ENCODE measurements around the gene CZIB. TPM values are rescaled to one million over a fixed set of nuclear protein-coding genes. Genes with fewer than 3 reads are reported as not detected.

CZIB gene
- total RNA-seq, 1 donor from 2014 or later: 38.1 TPM

DNA sequence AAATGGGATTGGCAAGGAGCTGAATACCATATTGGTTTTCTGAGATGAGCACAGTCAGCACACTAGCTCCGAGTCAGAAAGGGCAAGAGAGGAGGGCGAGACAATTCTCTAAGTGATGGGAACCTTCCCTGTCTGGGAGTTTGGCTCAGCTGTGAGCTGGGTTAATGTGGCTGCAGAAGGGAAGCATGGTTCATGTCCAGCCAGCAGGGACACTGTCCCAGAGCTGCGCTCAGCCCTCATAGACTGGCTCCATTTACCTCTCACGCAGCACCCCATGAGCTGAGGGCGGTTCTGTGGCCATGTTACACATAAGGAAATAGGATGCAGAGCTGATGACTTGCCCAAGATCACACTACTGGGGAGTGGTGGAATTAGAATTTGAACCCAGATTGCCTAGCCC is 39.5 kb downstream of the CZIB start:
- Histone ChIP-seq H3K9ac (ENCODE audit: low read depth in 1 of 3, low read length in 3 of 3) (no peak overlapping the region), H3K4me3 (ENCODE audit: low read length in 3 of 3) (no peak overlapping the region), H3K36me3 (ENCODE audit: control insufficient read depth in 3 of 3, insufficient read depth in 3 of 3, low read length in 3 of 3) (no peaks in the 10 kb centered on the region), H3K27ac (ENCODE audit: low read depth, low read length) (no peak overlapping the region), H3K27me3 (ENCODE audit: control insufficient read depth in 3 of 3, insufficient read depth in 3 of 3, low read length in 3 of 3) (no peaks in the 10 kb centered on the region), H3K9me3 (ENCODE audit: control insufficient read depth in 3 of 3, low read length in 3 of 3) (no peaks in the 10 kb centered on the region), H3K4me1 (ENCODE audit: control insufficient read depth in 3 of 3, insufficient read depth in 3 of 3, low read length in 3 of 3) (peaks cover 0 to 3% (median 3%) of the 10 kb centered on the region in 3 donors)

GRCh38 chr1:53180226-53180625 is 40.2 kb downstream of the CZIB start:
- Histone ChIP-seq H3K9ac (ENCODE audit: low read depth in 1 of 3, low read length in 3 of 3) (no peak overlapping the region), H3K4me1 (ENCODE audit: control insufficient read depth in 3 of 3, insufficient read depth in 3 of 3, low read length in 3 of 3) (peaks cover 0 to 8% (median 3%) of the 10 kb centered on the region in 3 donors), H3K36me3 (ENCODE audit: control insufficient read depth in 3 of 3, insufficient read depth in 3 of 3, low read length in 3 of 3) (no peaks in the 10 kb centered on the region), H3K4me3 (ENCODE audit: low read length in 3 of 3) (no peak overlapping the region), H3K27me3 (ENCODE audit: control insufficient read depth in 3 of 3, insufficient read depth in 3 of 3, low read length in 3 of 3) (no peaks in the 10 kb centered on the region), H3K9me3 (ENCODE audit: control insufficient read depth in 3 of 3, low read length in 3 of 3) (no peaks in the 10 kb centered on the region), H3K27ac (ENCODE audit: low read depth, low read length) (no peak overlapping the region)

DNA sequence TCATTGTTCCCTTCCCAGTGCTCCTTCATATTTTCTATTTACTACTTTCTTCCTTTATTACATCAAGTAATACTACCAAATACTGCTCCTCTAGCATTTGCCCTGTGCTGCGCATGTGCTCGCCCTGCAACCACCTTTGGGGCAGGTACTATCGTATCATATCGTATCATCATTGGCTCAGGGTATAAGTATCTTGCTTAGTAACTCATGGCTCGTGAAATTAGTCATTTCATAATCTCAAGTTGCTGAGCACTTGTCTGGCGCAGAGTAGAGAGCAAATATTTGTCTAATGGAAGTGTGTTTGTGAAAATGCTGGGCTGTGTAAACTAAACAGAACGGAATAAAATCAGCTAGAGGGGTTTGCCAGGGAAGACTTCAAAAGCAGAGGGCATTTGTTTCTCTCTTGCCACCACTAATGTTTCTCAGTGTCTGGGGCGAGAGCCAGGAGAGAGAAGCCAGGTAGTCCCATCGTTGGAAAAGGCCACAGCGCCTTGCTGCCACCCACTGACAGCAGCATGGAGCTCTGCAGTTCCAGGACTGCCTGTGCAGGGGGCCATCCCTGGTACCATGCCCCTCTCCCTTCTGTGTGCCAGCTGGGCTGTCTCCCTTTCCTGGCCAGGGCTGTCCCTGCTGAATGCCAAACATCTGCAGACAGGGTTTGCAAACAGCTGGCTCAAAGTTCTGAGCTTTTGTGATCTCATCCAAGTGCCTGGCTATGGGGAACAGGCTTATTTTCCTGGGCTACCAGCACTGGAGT is 43.8 kb downstream of the CZIB start:
- Histone ChIP-seq H3K27ac (ENCODE audit: low read depth, low read length) (no peak overlapping the region), H3K9ac (ENCODE audit: low read depth in 1 of 3, low read length in 3 of 3) (no peak overlapping the region), H3K4me1 (ENCODE audit: control insufficient read depth in 3 of 3, insufficient read depth in 3 of 3, low read length in 3 of 3) (peaks cover 0 to 4% (median 0%) of the 10 kb centered on the region in 3 donors), H3K36me3 (ENCODE audit: control insufficient read depth in 3 of 3, insufficient read depth in 3 of 3, low read length in 3 of 3) (no peaks in the 10 kb centered on the region), H3K4me3 (ENCODE audit: low read length in 3 of 3) (no peak overlapping the region), H3K9me3 (ENCODE audit: control insufficient read depth in 3 of 3, low read length in 3 of 3) (no peaks in the 10 kb centered on the region), H3K27me3 (ENCODE audit: control insufficient read depth in 3 of 3, insufficient read depth in 3 of 3, low read length in 3 of 3) (peaks cover 0 to 3% (median 0%) of the 10 kb centered on the region in 3 donors)

- Histone ChIP-seq H3K4me3 (ENCODE audit: low read length in 3 of 3) (no peak overlapping the region), H3K36me3 (ENCODE audit: control insufficient read depth in 3 of 3, insufficient read depth in 3 of 3, low read length in 3 of 3) (no peaks in the 10 kb centered on the region), H3K9ac (ENCODE audit: low read depth in 1 of 3, low read length in 3 of 3) (no peak overlapping the region), H3K27me3 (ENCODE audit: control insufficient read depth in 3 of 3, insufficient read depth in 3 of 3, low read length in 3 of 3) (peaks cover 0 to 3% (median 0%) of the 10 kb centered on the region in 3 donors), H3K4me1 (ENCODE audit: control insufficient read depth in 3 of 3, insufficient read depth in 3 of 3, low read length in 3 of 3) (peaks cover 0 to 4% (median 0%) of the 10 kb centered on the region in 3 donors), H3K27ac (ENCODE audit: low read depth, low read length) (no peak overlapping the region), H3K9me3 (ENCODE audit: control insufficient read depth in 3 of 3, low read length in 3 of 3) (no peaks in the 10 kb centered on the region)
Observed at GRCh38 chr1:53174971-53175913, 45.2 kb downstream of the CZIB start.

DNA sequence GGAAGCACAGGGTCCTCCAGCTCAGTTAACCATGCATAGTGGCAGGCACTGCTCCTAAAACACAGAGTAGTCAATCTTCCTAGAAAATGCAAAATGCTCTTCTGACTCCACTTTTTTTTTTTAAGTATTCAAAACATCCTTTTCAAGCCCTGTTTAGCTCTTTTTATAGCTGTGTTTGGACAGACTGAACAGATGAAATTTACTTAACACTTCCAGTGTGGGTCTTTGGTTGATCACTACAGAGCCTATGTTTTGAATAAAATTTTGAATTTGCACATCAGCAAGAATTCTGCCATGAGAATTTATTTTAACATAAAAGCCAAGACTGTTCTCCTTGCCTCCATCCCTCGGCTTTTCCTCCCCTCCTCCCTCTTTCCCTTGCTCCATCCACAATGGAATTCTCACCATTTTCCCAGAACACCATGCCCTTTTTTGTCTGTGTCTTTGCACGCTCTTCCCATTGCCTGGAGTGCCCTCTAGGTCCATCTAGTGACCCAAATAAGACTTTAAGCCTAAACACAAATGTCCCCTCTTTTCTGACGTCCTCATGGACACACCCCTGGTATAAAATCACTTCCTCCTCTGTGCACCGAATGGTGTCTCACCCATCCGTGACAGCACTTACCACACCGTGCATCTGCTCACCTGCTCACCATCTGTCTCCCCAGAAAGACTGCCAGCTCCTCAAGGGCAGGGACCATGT is 47.9 kb downstream of the CZIB start:
- Histone ChIP-seq H3K4me3 (ENCODE audit: low read length in 3 of 3) (no peak overlapping the region), H3K36me3 (ENCODE audit: control insufficient read depth in 3 of 3, insufficient read depth in 3 of 3, low read length in 3 of 3) (no peaks in the 10 kb centered on the region), H3K9me3 (ENCODE audit: control insufficient read depth in 3 of 3, low read length in 3 of 3) (no peaks in the 10 kb centered on the region), H3K27me3 (ENCODE audit: control insufficient read depth in 3 of 3, insufficient read depth in 3 of 3, low read length in 3 of 3) (peaks cover 0 to 3% (median 0%) of the 10 kb centered on the region in 3 donors), H3K4me1 (ENCODE audit: control insufficient read depth in 3 of 3, insufficient read depth in 3 of 3, low read length in 3 of 3) (peaks cover 0 to 4% (median 0%) of the 10 kb centered on the region in 3 donors), H3K9ac (ENCODE audit: low read depth in 1 of 3, low read length in 3 of 3) (no peak overlapping the region), H3K27ac (ENCODE audit: low read depth, low read length) (no peak overlapping the region)

DNA sequence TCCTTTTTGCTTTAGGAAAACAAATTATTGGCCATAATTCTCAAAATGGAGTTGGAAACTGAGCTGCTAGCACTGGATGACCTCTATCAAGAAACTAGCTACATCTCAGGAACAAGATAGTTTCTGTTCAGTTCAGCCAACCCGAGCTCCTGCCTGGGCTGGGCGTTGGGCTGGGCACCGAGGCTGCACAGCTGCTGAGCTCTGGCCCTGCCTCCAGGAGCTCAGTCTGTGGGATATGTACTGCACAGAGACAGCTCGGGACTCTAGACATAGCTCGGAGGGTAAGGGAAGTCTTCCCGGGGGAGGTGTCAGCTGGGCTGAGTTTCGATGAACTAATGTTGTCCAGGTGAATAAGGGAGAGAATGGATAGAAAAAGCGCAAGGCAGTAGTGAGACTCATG is 53.5 kb downstream of the CZIB start:
- Histone ChIP-seq H3K4me3 (ENCODE audit: low read length in 3 of 3) (no peak overlapping the region), H3K4me1 (ENCODE audit: control insufficient read depth in 3 of 3, insufficient read depth in 3 of 3, low read length in 3 of 3) (peaks cover 0 to 4% (median 0%) of the 10 kb centered on the region in 3 donors), H3K36me3 (ENCODE audit: control insufficient read depth in 3 of 3, insufficient read depth in 3 of 3, low read length in 3 of 3) (no peaks in the 10 kb centered on the region), H3K27ac (ENCODE audit: low read depth, low read length) (no peak overlapping the region), H3K9me3 (ENCODE audit: control insufficient read depth in 3 of 3, low read length in 3 of 3) (no peaks in the 10 kb centered on the region), H3K27me3 (ENCODE audit: control insufficient read depth in 3 of 3, insufficient read depth in 3 of 3, low read length in 3 of 3) (peaks cover 0 to 3% (median 0%) of the 10 kb centered on the region in 3 donors), H3K9ac (ENCODE audit: low read depth in 1 of 3, low read length in 3 of 3) (no peak overlapping the region)

- peaks cover 0 to 4% (median 0%) of the 10 kb centered on the region in 3 donors for H3K4me1 ChIP-seq (ENCODE audit: control insufficient read depth in 3 of 3, insufficient read depth in 3 of 3, low read length in 3 of 3)
- H3K27me3 ChIP-seq (ENCODE audit: control insufficient read depth in 3 of 3, insufficient read depth in 3 of 3, low read length in 3 of 3): peaks cover 0 to 3% (median 0%) of the 10 kb centered on the region in 3 donors
- no peak overlapping the region for H3K27ac ChIP-seq (ENCODE audit: low read depth, low read length)
- H3K4me3 ChIP-seq (ENCODE audit: low read length in 3 of 3): no peak overlapping the region
- no peak overlapping the region for H3K9ac ChIP-seq (ENCODE audit: low read depth in 1 of 3, low read length in 3 of 3)
- H3K36me3 ChIP-seq (ENCODE audit: control insufficient read depth in 3 of 3, insufficient read depth in 3 of 3, low read length in 3 of 3): no peaks in the 10 kb centered on the region
- H3K9me3 ChIP-seq (ENCODE audit: control insufficient read depth in 3 of 3, low read length in 3 of 3): no peaks in the 10 kb centered on the region
Observed at GRCh38 chr1:53166366-53166765, 54.1 kb downstream of the CZIB start.

DNA sequence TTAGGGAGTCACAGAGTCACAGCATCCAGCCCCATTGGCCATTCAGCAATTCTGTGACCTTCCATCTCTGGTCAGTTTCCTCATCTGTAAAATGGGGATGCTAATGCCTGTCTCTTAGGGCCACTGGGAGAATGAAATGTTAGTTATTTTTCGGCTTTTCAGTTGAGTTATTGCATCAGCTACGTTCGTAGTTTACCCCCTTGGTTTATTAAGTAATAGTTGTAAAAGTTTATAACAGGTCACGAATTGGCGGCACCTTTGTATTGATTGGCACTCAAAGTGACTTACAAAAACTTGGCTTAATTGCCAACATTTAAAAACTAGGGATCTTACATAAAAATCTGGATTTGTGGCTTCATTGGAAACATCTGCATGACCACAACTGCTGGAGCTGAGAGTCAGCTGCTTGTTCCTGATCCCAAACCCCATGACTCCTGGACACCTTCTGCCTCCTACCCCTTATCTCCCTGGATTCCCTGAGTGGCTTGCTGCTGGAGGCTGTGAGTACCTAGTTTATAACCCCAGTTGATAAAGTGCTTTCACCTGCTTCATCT is 54.9 kb downstream of the CZIB start:
- no peak overlapping the region for H3K9ac ChIP-seq (ENCODE audit: low read depth in 1 of 3, low read length in 3 of 3)
- no peak overlapping the region for H3K27ac ChIP-seq (ENCODE audit: low read depth, low read length)
- H3K27me3 ChIP-seq (ENCODE audit: control insufficient read depth in 3 of 3, insufficient read depth in 3 of 3, low read length in 3 of 3): peaks cover 0 to 3% (median 0%) of the 10 kb centered on the region in 3 donors
- H3K36me3 ChIP-seq (ENCODE audit: control insufficient read depth in 3 of 3, insufficient read depth in 3 of 3, low read length in 3 of 3): no peaks in the 10 kb centered on the region
- H3K4me1 ChIP-seq (ENCODE audit: control insufficient read depth in 3 of 3, insufficient read depth in 3 of 3, low read length in 3 of 3): peaks cover 0 to 4% (median 0%) of the 10 kb centered on the region in 3 donors
- no peaks in the 10 kb centered on the region for H3K9me3 ChIP-seq (ENCODE audit: control insufficient read depth in 3 of 3, low read length in 3 of 3)
- H3K4me3 ChIP-seq (ENCODE audit: low read length in 3 of 3): no peak overlapping the region
